Measurements from ENCODE around the gene ZC3H7A. TPM values are rescaled to one million over a fixed set of nuclear protein-coding genes. Genes with fewer than 3 reads are reported as not detected.

The ZC3H7A gene
- total RNA-seq, 4 donors from 2014 or later, result 32.7 to 65.8 (median 41.9) TPM

DNA sequence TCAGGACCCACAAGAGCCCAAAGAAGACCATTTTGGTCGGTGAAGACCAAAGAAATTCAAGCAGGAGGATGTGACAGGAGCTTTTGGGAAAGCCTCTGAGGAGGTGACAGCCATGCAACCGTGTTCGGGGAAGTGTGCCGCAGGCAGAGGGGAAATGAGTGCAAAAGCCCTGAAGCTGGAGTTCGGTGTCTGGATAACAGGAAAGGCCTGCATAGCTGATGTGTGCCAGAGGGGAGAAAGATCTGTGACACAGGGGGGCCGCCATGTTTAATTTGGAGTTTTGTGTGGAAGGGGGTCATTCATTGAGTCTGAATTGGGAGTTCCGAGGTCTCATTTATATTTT lies 870 bp upstream of the ZC3H7A start:
- Histone ChIP-seq H3K4me3 (peak overlapping the region; percentile 71), H3K9me3 (no peaks in the 10 kb centered on the region), H3K4me1 (peaks cover 59% of the 10 kb centered on the region), H3K27me3 (no peaks in the 10 kb centered on the region), H3K27ac (peak overlapping the region; percentile 96), H3K36me3 (no peaks in the 10 kb centered on the region)
- no peak for DNase-seq (ENCODE audit: low spot score in 2 of 2)
- 2% methylated on average over 7 of the region's 7 CpGs for WGBS
- TF ChIP-seq EP300 (IDR thresholded peaks at IDR 0.05) (no peak), POLR2AphosphoS5 (IDR thresholded peaks at IDR 0.05) (no peak), POLR2A (IDR thresholded peaks at IDR 0.05) (no peak)
- TF ChIP-seq, protein P1, sequence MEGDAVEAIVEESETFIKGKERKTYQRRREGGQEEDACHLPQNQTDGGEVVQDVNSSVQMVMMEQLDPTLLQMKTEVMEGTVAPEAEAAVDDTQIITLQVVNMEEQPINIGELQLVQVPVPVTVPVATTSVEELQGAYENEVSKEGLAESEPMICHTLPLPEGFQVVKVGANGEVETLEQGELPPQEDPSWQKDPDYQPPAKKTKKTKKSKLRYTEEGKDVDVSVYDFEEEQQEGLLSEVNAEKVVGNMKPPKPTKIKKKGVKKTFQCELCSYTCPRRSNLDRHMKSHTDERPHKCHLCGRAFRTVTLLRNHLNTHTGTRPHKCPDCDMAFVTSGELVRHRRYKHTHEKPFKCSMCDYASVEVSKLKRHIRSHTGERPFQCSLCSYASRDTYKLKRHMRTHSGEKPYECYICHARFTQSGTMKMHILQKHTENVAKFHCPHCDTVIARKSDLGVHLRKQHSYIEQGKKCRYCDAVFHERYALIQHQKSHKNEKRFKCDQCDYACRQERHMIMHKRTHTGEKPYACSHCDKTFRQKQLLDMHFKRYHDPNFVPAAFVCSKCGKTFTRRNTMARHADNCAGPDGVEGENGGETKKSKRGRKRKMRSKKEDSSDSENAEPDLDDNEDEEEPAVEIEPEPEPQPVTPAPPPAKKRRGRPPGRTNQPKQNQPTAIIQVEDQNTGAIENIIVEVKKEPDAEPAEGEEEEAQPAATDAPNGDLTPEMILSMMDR (IDR thresholded peaks at IDR 0.05), result no peak

DNA sequence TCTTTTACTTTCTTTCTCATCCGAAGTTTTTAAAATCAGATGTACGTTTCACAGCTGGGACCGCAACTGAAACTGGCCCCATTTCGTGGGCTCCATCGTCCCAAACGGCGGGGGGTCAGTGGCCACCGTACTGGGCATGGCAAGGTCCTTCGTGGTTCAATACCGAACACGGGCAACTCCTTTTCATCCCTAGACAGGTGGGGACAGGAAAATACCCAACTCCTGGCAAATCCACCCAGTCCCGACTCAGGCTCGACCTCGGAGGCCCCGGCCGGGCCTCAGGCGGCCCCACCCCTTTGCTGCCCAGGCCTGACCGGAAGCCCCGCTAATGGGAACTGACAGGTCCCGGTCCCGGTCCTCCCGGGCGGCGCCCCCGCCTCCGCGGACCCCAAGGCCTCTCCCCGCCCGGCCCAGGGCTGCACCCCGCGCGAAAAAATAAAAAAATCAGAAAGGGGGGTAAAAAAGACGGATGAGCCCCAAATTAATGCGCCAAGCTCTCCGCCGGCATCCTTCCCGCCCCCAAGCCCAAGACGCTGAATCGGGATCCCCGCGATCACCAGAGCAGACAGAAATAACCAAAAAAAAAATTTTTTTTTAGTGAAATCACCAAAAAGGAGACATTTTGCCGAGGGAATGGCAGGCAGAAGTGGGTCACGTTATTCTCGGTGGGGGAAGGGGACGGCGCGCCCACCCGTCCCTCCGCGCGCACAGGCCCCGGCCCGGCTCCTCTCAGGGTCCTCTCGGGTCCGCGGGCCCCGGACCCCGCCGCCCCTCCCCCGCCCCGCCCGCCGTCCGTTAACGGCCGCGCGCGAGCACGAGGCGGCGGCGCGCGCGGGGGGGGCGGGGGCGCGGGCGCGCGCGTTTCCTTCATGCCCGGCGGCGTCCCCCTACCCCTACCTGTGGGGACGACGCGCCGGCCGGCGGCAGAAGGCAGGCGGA lies 562 bp downstream of the ZC3H7A start:
- Histone ChIP-seq H3K4me1 (peaks cover 73% of the 10 kb centered on the region), H3K4me3 (peak overlapping the region; percentile 71), H3K27ac (peak overlapping the region; percentile 96), H3K36me3 (no peaks in the 10 kb centered on the region), H3K27me3 (no peaks in the 10 kb centered on the region), H3K9me3 (no peaks in the 10 kb centered on the region)
- DNase-seq (ENCODE audit: low spot score in 2 of 2), result peak; percentile 80 to 83
- TF ChIP-seq EP300 (IDR thresholded peaks at IDR 0.05) (no peak), POLR2A (IDR thresholded peaks at IDR 0.05) (no peak), POLR2AphosphoS5 (IDR thresholded peaks at IDR 0.05) (no peak)
- TF ChIP-seq, protein P1 (IDR thresholded peaks at IDR 0.05), result no peak
- WGBS, result under 1% methylated on average over 41 of the region's 93 CpGs

DNA sequence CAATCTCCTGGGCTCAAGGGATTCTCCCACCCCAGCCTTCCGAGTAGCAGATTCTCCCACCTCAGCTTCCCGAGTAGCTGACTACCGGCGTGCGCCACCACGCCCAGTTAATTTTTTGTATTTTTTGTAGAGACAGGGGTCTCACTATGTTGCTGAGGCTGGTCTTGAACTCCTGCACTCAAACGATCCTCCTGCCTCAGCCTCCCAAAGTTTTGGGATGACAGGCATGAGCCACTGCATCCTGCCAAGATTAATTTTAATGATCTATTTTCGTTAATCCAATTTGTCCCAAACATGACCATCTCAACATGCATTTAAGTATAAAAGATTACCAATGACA lies 1.2 kb downstream of the ZC3H7A start:
- peaks cover 78% of the 10 kb centered on the region for H3K4me1 ChIP-seq
- no peaks in the 10 kb centered on the region for H3K9me3 ChIP-seq
- WGBS, result 40% methylated on average over 8 of the region's 8 CpGs

GRCh38 chr16:11794996-11795886 lies 1.8 kb downstream of the ZC3H7A start:
- 83% methylated on average over 20 of the region's 20 CpGs for WGBS
- no peaks in the 10 kb centered on the region for H3K27me3 ChIP-seq
- DNase-seq (ENCODE audit: low spot score in 2 of 2), result peak in 1 of 2 donors; percentile 46
- H3K36me3 ChIP-seq, result no peaks in the 10 kb centered on the region
- H3K4me3 ChIP-seq, result peak overlapping the region; percentile 71
- H3K4me1 ChIP-seq, result peaks cover 78% of the 10 kb centered on the region
- H3K27ac ChIP-seq, result peak overlapping the region; percentile 96
- no peaks in the 10 kb centered on the region for H3K9me3 ChIP-seq
- no peak for TF ChIP-seq POLR2A (IDR thresholded peaks at IDR 0.05)
- TF ChIP-seq, protein P1 (IDR thresholded peaks at IDR 0.05), result no peak
- TF ChIP-seq EP300 (IDR thresholded peaks at IDR 0.05), result no peak
- TF ChIP-seq POLR2AphosphoS5 (IDR thresholded peaks at IDR 0.05), result no peak

More for the DNA sequence above, 1.2 kb downstream of the ZC3H7A start:
- no peak for TF ChIP-seq EP300 (IDR thresholded peaks at IDR 0.05)
- TF ChIP-seq POLR2A (IDR thresholded peaks at IDR 0.05), result no peak
- TF ChIP-seq, protein P1 (IDR thresholded peaks at IDR 0.05), result no peak
- TF ChIP-seq POLR2AphosphoS5 (IDR thresholded peaks at IDR 0.05), result no peak
- Histone ChIP-seq H3K27ac (peak overlapping the region; percentile 96), H3K4me3 (peak overlapping the region; percentile 71), H3K36me3 (no peaks in the 10 kb centered on the region), H3K27me3 (no peaks in the 10 kb centered on the region)
- DNase-seq (ENCODE audit: low spot score in 2 of 2), result no peak

DNA sequence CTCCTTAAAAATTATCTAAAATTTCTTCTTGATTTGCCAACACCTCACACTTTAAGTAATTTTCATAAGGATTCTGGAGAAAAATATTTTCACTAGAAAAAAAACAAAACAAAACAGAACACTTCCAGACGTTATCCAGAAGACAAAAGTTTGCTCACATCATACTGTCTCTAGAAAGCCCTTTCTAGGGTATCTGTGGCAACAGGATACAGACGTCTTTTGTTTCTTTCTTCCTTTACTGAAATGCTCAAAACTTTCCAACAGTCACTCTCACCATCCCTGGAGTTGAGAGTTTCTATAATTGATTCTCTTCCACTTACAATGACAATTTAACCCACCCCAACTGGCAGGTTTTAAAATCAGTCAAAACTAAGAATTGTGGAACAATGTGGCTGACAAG lies 2.6 kb downstream of the ZC3H7A start:
- TF ChIP-seq POLR2AphosphoS5 (IDR thresholded peaks at IDR 0.05), result no peak
- TF ChIP-seq, protein P1 (IDR thresholded peaks at IDR 0.05), result no peak
- no peak for TF ChIP-seq POLR2A (IDR thresholded peaks at IDR 0.05)
- no peak for TF ChIP-seq EP300 (IDR thresholded peaks at IDR 0.05)
- Histone ChIP-seq H3K27me3 (no peaks in the 10 kb centered on the region), H3K9me3 (no peaks in the 10 kb centered on the region), H3K4me3 (no peak overlapping the region), H3K27ac (peak overlapping the region; percentile 30), H3K4me1 (peaks cover 74% of the 10 kb centered on the region), H3K36me3 (no peaks in the 10 kb centered on the region)
- no peak for DNase-seq (ENCODE audit: low spot score in 2 of 2)
- 20% methylated on average over 2 of the region's 2 CpGs for WGBS

All from suprapubic skin (tissue), 4 donors.